Omental fat pad (tissue), 4 donors: Measurements from ENCODE around the gene SRRM5. TPM values are rescaled to one million over a fixed set of nuclear protein-coding genes. Genes with fewer than 3 reads are reported as not detected.

Experiments
- ATAC-seq: fragments of 150-250 bp; one replicate; pipeline ENCODE4 v1.9.1; 2016; ENCODE audit warnings: mild to moderate bottlenecking, moderate library complexity; ENCODE audit not compliant: low FRiP score
- DNase-seq: peaks from one replicate; pipeline ENCODE4 v3.0.0-alpha.2; 2019; ENCODE audit warnings: low spot score
- CTCF ChIP-seq, 3 donors: fragments of 450-650 bp; IDR thresholded peaks; one replicate each; pipeline ENCODE4 v1.5.1; 2016 to 2017; ENCODE audit warnings: antibody characterized with exemption in 3 of 3, mild to moderate bottlenecking in 3 of 3, moderate library complexity in 2 of 3
- total RNA-seq, 4 donors: library from RNA; depleted of rRNA; stranded (reverse); fragments of >200 nt; gene quantifications; one replicate each; pipeline ENCODE4 v1.1.0, GENCODE V29; 2016

Gene SRRM5
- total RNA-seq, 4 donors from 2014 or later: 0.12 to 0.46 (median 0.38) TPM; not detected in 1

GRCh38 chr19:43656436-43656835 is 44.5 kb downstream of the SRRM5 start:
- TF ChIP-seq CTCF (IDR thresholded peaks at IDR 0.05): no peak
- ATAC-seq (no peak), DNase-seq (no peak)

- no peak for TF ChIP-seq CTCF (IDR thresholded peaks at IDR 0.05)
- ATAC-seq: no peak
Measured at GRCh38 chr19:43658001-43658400, 46.1 kb downstream of the SRRM5 start.

GRCh38 chr19:43658494-43658893 is 46.6 kb downstream of the SRRM5 start:
- no peak for TF ChIP-seq CTCF (IDR thresholded peaks at IDR 0.05)
- no peak for DNase-seq
- no peak for ATAC-seq

More at GRCh38 chr19:43658001-43658400, 46.1 kb downstream of the SRRM5 start:
- no peak for DNase-seq

GRCh38 chr19:43660301-43660970 is 48.5 kb downstream of the SRRM5 start:
- ATAC-seq: no peak
- TF ChIP-seq CTCF (IDR thresholded peaks at IDR 0.05): no peak
- DNase-seq: no peak

GRCh38 chr19:43660971-43661360 is 49.1 kb downstream of the SRRM5 start:
- no peak for TF ChIP-seq CTCF (IDR thresholded peaks at IDR 0.05)
- ATAC-seq: no peak
- no peak for DNase-seq

GRCh38 chr19:43662487-43662886 is 50.6 kb downstream of the SRRM5 start:
- no peak for TF ChIP-seq CTCF (IDR thresholded peaks at IDR 0.05)
- ATAC-seq (no peak), DNase-seq (no peak)

GRCh38 chr19:43664018-43664417 is 52.1 kb downstream of the SRRM5 start:
- no peak for DNase-seq

More at GRCh38 chr19:43664018-43664417, 52.1 kb downstream of the SRRM5 start:
- no peak for TF ChIP-seq CTCF (IDR thresholded peaks at IDR 0.05)
- no peak for ATAC-seq
